ENCODE results near the gene RYR2. TPM values are rescaled to one million over a fixed set of nuclear protein-coding genes. Genes with fewer than 3 reads are reported as not detected.

RYR2 gene
- total RNA-seq, 2 donors from 2014 or later: 14.2 to 17.1 TPM

DNA sequence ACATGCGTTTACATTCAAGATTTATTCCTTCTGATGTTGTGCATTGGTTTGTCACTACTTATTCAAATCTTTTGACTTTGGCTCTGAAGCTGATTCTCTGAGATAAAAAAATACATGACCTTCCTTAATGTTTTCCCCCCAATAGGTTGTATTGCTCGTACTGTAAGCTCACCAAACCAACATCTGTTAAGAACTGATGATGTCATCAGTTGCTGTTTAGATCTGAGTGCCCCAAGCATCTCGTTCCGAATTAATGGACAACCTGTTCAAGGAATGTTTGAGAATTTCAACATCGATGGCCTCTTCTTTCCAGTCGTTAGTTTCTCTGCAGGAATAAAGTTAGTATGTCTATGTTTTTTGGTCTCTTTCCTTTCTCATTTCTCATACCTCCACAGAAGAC lies 458.6 kb downstream of the RYR2 start:
- WGBS, 2 donors: 76 to 80% methylated on average over 6 of the region's 6 CpGs

DNA sequence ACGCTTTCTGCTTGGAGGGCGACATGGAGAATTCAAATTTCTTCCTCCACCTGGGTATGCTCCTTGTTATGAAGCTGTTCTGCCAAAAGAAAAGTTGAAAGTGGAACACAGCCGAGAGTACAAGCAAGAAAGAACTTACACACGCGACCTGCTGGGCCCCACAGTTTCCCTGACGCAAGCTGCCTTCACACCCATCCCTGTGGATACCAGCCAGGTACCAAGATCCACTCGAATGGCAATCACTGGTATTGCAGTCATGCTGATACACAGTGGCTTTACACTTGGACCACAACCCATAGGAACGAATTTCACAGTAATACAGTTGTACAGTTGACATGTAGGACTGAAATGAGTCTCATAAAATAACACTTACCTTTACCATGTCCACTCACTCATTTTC lies 461.3 kb downstream of the RYR2 start:
- Histone ChIP-seq H3K27ac (no peak overlapping the region), H3K9me3 (no peaks in the 10 kb centered on the region), H3K27me3 (no peaks in the 10 kb centered on the region), H3K4me1 (no peaks in the 10 kb centered on the region), H3K36me3 (replicated peaks in 1 of 2; ENCODE audit: insufficient read depth in 1 of 2, low read depth in 2 of 2) (peaks cover 0 to 2% of the 10 kb centered on the region in 2 donors), H3K4me3 (no peak overlapping the region)
- DNase-seq (no peak), ATAC-seq (no peak)
- TF ChIP-seq POLR2A (IDR thresholded peaks at IDR 0.05): no peak
- TF ChIP-seq CTCF (IDR thresholded peaks at IDR 0.05): no peak
- WGBS, 2 donors: 78 to 79% methylated on average over 8 of the region's 8 CpGs
- intact Hi-C loops (cut with DNase I): no loop called here

More for the DNA sequence above, 458.6 kb downstream of the RYR2 start:
- Histone ChIP-seq H3K36me3 (replicated peaks in 1 of 2; ENCODE audit: insufficient read depth in 1 of 2, low read depth in 2 of 2) (peaks cover 0 to 2% of the 10 kb centered on the region in 2 donors), H3K27me3 (no peaks in the 10 kb centered on the region), H3K27ac (no peak overlapping the region), H3K9me3 (no peaks in the 10 kb centered on the region), H3K4me1 (no peaks in the 10 kb centered on the region), H3K4me3 (no peak overlapping the region)
- intact Hi-C loops (cut with DNase I): no loop called here
- DNase-seq: no peak
- TF ChIP-seq POLR2A (IDR thresholded peaks at IDR 0.05) (no peak), CTCF (IDR thresholded peaks at IDR 0.05) (no peak)
- no peak for ATAC-seq

DNA sequence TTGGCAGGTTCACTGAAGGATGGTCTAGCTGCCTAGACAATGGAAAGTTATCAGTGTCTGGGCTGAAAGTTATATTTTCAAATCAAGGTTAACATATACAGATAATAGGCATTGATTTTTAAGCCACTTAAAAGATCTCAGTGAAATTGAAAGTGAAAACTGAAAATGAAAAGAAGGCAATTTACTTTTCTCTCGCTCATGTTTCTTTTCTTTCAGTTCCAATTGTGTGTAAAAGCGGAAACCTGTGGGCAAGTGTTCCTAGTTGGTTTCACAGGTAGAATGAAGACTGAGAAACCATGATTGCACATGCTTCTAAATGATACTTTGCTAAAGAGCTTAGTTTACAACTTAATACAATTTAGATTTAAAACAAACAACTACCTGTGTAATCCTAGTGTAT lies 465.0 kb downstream of the RYR2 start:
- H3K27me3 ChIP-seq: no peaks in the 10 kb centered on the region
- no peak for ATAC-seq
- no peak for TF ChIP-seq CTCF (IDR thresholded peaks at IDR 0.05)
- no peak for TF ChIP-seq POLR2A (IDR thresholded peaks at IDR 0.05)
- intact Hi-C loops (cut with DNase I): no loop called here
- no peak overlapping the region for H3K27ac ChIP-seq
- H3K9me3 ChIP-seq: no peaks in the 10 kb centered on the region
- H3K4me1 ChIP-seq: no peaks in the 10 kb centered on the region
- H3K36me3 ChIP-seq (replicated peaks in 1 of 2; ENCODE audit: insufficient read depth in 1 of 2, low read depth in 2 of 2): peaks cover 0 to 2% of the 10 kb centered on the region in 2 donors
- no peak overlapping the region for H3K4me3 ChIP-seq
- 85 to 86% methylated on average over 2 of the region's 2 CpGs for WGBS, 2 donors
- no peak for DNase-seq

DNA sequence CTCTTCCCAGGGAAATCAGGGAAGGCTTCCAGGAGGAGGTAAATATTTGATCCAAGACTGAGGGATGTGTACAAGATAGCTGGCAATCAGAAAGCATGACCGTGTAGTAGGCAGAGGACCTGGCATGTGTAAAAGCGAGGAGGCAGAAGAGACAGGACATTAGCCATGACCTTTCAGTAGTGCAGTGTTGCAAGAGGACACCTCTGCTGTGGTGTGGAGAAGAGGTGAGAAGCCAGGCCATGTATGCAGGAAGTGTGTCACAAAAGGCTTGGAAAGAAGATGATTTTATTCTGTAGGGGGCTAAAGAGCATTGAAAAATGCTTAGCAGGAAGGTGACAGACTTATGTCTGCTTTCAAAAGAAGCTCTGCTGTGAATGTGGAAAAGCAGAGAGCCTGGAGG lies 467.8 kb downstream of the RYR2 start:
- TF ChIP-seq POLR2A (IDR thresholded peaks at IDR 0.05): no peak
- Histone ChIP-seq H3K36me3 (replicated peaks in 1 of 2; ENCODE audit: insufficient read depth in 1 of 2, low read depth in 2 of 2) (no peaks in the 10 kb centered on the region), H3K4me1 (no peaks in the 10 kb centered on the region), H3K27me3 (no peaks in the 10 kb centered on the region), H3K9me3 (no peaks in the 10 kb centered on the region), H3K27ac (no peak overlapping the region), H3K4me3 (no peak overlapping the region)
- no peak for ATAC-seq
- 49 to 54% methylated on average over 2 of the region's 2 CpGs for WGBS, 2 donors
- intact Hi-C loops (cut with DNase I): no loop called here
- DNase-seq: no peak

DNA sequence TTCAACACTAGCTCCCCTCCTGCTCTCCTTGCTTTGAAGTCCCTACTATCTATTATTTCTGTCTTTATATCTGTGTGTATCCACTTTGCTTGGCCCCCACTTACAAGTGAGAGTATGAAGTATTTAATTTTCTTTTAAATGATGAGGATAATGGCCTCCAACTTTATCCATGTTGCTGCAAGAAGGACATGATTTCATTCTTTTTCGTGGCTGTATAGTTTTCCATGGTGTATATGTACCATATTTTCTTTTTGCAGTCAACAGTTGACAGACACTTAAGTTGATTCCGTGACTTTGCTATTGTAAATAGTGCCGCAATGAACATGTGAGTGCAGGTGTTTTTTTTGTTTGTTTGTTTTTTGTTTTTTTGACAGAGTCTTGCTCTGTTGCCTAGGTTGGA lies 483.1 kb downstream of the RYR2 start:
- no peak for ATAC-seq
- WGBS, 2 donors: 74 to 86% methylated on average over 3 of the region's 3 CpGs

More for the DNA sequence above, 483.1 kb downstream of the RYR2 start:
- intact Hi-C loops (cut with DNase I): no loop called here
- Histone ChIP-seq H3K4me3 (no peak overlapping the region), H3K36me3 (replicated peaks in 1 of 2; ENCODE audit: insufficient read depth in 1 of 2, low read depth in 2 of 2) (no peaks in the 10 kb centered on the region), H3K9me3 (no peaks in the 10 kb centered on the region), H3K27me3 (no peaks in the 10 kb centered on the region), H3K4me1 (no peaks in the 10 kb centered on the region), H3K27ac (no peak overlapping the region)
- no peak for DNase-seq
- TF ChIP-seq POLR2A (IDR thresholded peaks at IDR 0.05) (no peak), CTCF (IDR thresholded peaks at IDR 0.05) (no peak)
